Colon (tissue), 2 donors: ENCODE results near the gene CA10.

Experiments used
- FAIRE-seq: peaks from 2 replicates; lab custom pipeline; 2012; peaks lifted over from hg19 to GRCh38; lab: Jason Lieb, UNC
- donor health status: control.
- donor health status: control.

CA10 gene

GRCh38 chr17:51677875-51678274 lies 480.6 kb downstream of the CA10 start:
- FAIRE-seq: no peak

GRCh38 chr17:51676691-51677487 lies 481.6 kb downstream of the CA10 start:
- no peak for FAIRE-seq

GRCh38 chr17:51674579-51675255 lies 483.8 kb downstream of the CA10 start:
- no peak for FAIRE-seq

GRCh38 chr17:51673070-51673469 lies 485.4 kb downstream of the CA10 start:
- FAIRE-seq: no peak

- no peak for FAIRE-seq
Observed at GRCh38 chr17:51672065-51672464, 486.4 kb downstream of the CA10 start.

GRCh38 chr17:51670899-51671298 lies 487.6 kb downstream of the CA10 start:
- FAIRE-seq: no peak

- no peak for FAIRE-seq
Observed at GRCh38 chr17:51668963-51669246, 489.6 kb downstream of the CA10 start.

GRCh38 chr17:51668155-51668962 lies 490.2 kb downstream of the CA10 start:
- no peak for FAIRE-seq

- FAIRE-seq: no peak
Observed at GRCh38 chr17:51667706-51668083, 490.8 kb downstream of the CA10 start.

- no peak for FAIRE-seq
Observed at GRCh38 chr17:51666971-51667705, 491.4 kb downstream of the CA10 start.

GRCh38 chr17:51662204-51663056 lies 496.1 kb downstream of the CA10 start:
- FAIRE-seq: no peak

GRCh38 chr17:51661403-51661802 lies 497.1 kb downstream of the CA10 start:
- no peak for FAIRE-seq

- no peak for FAIRE-seq
Observed at GRCh38 chr17:51660266-51660665, 498.2 kb downstream of the CA10 start.

- no peak for FAIRE-seq
Observed at GRCh38 chr17:51657224-51657623, 501.3 kb downstream of the CA10 start.

- no peak for FAIRE-seq
Observed at GRCh38 chr17:51653878-51654277, 504.6 kb downstream of the CA10 start.

- no peak for FAIRE-seq
Observed at GRCh38 chr17:51652529-51652928, 506.0 kb downstream of the CA10 start.

- no peak for FAIRE-seq
Observed at GRCh38 chr17:51651513-51652298, 506.8 kb downstream of the CA10 start.

GRCh38 chr17:51650772-51651171 lies 507.7 kb downstream of the CA10 start:
- no peak for FAIRE-seq

GRCh38 chr17:51650202-51650601 lies 508.3 kb downstream of the CA10 start:
- FAIRE-seq: no peak

GRCh38 chr17:51647826-51648225 lies 510.7 kb downstream of the CA10 start:
- no peak for FAIRE-seq

- FAIRE-seq: no peak
Observed at GRCh38 chr17:51647067-51647466, 511.4 kb downstream of the CA10 start.
